Rectal smooth muscle tissue (tissue), 1 donor: ENCODE measurements around the gene CENPU.
A peak's percentile ranks its signal among the peaks of the same experiment; 100 is the strongest.

Experiments
- H3K27ac ChIP-seq: one replicate; pipeline ENCODE4 v1.7.0; 2013; ENCODE audit warnings: low read depth, low read length, inconsistent platforms
- H3K27me3 ChIP-seq: one replicate; pipeline ENCODE4 v1.7.0; 2013; ENCODE audit warnings: low read length; ENCODE audit not compliant: control insufficient read depth, insufficient read depth
- H3K36me3 ChIP-seq: one replicate; pipeline ENCODE4 v1.7.0; 2013; ENCODE audit warnings: low read length; ENCODE audit not compliant: control insufficient read depth, insufficient read depth
- H3K4me1 ChIP-seq: one replicate; pipeline ENCODE4 v1.7.0; 2013; ENCODE audit warnings: low read length; ENCODE audit not compliant: control insufficient read depth, insufficient read depth
- H3K4me3 ChIP-seq: one replicate; pipeline ENCODE4 v1.7.0; 2013; ENCODE audit warnings: low read length
- H3K9ac ChIP-seq: one replicate; pipeline ENCODE4 v1.7.0; 2013; ENCODE audit warnings: low read length

The CENPU gene

DNA sequence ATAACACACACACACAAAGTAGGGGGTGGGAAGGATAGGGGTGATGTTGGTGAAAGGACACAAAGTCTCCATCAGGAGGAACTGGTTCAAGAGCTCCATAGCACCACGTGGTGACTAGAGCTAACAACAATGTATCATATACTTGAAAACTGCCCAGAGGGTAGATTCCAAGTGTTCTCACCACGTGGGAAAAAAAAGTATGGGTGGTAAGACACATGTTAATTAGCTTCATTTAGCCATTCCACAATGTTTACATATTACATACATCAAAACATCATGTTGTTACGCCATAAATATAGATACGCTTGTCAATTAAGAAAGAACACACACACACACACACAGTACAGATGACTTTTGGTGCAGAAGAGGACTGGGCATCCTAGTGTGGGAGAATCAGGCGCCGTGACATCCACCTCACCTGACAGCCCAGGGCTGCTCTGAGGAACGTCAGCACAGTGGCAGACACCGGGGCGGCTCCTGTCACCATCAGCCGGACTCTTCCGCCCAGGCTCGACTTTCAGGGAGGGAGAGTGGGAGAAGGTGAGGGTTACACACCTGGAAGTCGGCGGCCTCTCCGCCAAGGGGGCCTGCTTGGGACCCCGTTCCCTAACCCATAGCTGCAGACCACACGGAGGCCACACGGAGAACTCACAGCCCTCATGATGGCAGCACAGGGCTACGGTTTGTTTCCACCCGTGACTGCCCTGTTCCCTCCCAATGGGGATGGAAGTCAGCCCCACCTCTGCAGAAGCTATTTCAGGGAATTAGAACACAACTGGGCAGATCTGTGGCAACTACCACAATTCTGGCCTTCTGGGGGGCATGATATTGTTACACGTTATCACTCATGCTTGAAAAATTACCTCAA, 31.8 kb upstream of the CENPU start:
- Histone ChIP-seq H3K27ac (no peak overlapping the region), H3K4me1 (peaks cover 7% of the 10 kb centered on the region), H3K9ac (no peak overlapping the region), H3K36me3 (peaks cover 13% of the 10 kb centered on the region), H3K27me3 (no peaks in the 10 kb centered on the region), H3K4me3 (no peak overlapping the region)

DNA sequence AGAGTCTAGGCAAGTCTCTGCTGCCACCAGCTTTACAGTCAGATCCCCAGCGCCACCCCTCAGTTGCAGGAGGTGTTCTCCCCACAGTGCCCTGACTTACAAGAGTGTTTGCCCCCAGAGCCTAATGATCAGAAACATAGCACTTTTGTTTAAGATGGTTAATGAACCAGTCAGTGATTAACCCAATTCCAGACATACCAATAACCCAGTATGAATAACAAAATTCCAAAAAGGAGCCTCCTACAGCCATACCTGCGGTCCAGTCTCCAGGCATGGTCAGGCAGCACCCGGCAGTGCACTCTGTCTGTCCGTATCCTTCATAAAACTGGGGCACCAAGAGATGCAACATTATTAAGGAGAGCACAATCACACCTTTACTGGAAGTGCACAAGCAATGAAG, 30.7 kb upstream of the CENPU start:
- no peaks in the 10 kb centered on the region for H3K27me3 ChIP-seq
- no peak overlapping the region for H3K4me3 ChIP-seq
- H3K4me1 ChIP-seq: peaks cover 7% of the 10 kb centered on the region
- peaks cover 13% of the 10 kb centered on the region for H3K36me3 ChIP-seq
- no peak overlapping the region for H3K9ac ChIP-seq
- H3K27ac ChIP-seq: no peak overlapping the region

DNA sequence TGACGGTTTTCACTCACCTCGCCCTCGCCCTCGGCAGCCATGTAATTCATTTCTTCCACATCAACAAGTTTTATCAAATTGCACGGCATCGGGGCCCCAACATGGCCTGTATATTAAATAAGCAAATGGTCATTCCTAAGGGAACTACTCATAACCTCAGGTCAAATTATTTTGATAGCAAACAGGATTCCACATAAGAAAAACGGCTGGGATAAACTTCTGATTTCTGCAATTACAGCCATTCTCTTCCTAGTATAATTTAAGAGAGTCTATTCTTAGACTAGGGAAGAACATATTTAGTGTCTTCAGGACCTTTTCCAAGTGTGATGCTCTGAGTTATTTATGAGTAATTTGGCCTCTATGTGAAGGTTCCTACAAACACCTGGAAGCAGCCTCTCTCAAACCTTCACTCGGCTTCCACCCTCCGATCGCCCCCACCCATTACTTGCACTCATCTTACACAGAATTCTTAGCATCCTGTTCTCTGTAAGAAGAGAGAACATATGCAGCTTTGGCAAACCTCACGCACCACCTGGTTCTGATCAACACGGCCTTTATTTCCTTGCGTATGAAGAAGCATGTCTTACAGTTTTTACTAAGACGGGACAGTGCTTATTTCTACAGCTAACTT, 29.4 kb upstream of the CENPU start:
- Histone ChIP-seq H3K4me1 (peaks cover 7% of the 10 kb centered on the region), H3K9ac (no peak overlapping the region), H3K4me3 (no peak overlapping the region), H3K36me3 (peaks cover 11% of the 10 kb centered on the region), H3K27me3 (no peaks in the 10 kb centered on the region), H3K27ac (no peak overlapping the region)

DNA sequence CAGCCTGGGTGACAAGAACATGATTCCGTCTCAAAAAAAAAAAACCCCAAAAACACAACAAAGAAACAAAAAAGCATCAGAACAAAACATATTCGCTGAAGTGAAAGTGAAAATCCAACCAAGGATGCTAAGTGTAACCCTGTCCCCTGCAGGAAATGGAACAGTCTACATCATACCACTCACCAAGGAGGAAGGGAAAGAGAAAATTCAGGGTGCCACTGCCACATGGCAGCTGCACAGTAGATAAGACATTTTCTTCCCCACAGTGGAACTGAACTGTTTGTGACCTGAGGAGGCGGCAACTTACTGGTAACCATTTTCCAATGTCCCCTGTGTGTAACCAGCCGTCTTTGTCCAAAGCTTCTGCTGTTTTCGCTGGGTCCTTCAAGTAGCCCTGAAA, 28.2 kb upstream of the CENPU start:
- no peaks in the 10 kb centered on the region for H3K27me3 ChIP-seq
- no peak overlapping the region for H3K9ac ChIP-seq
- H3K4me1 ChIP-seq: peaks cover 7% of the 10 kb centered on the region
- H3K27ac ChIP-seq: no peak overlapping the region
- peaks cover 11% of the 10 kb centered on the region for H3K36me3 ChIP-seq
- H3K4me3 ChIP-seq: no peak overlapping the region

DNA sequence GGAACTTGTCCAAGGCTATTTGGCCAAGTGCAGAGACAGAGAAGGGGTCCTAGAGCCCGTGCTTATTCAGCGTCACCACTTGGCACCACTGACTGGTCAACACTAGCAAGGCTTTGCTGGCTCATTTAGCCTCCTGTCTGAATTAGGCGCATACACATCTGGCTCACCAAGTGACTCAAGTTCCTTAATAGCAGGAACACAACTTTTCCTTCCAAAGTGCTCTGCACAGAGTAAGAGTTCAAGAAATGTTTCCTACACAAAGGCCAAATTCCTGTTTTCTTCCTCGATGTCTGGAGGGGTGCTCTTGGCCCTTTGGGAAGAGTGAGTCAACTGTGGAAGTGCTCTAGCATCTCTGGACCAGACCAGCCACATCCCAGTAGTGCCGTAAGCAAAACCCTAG, 26.8 kb upstream of the CENPU start:
- H3K36me3 ChIP-seq: no peaks in the 10 kb centered on the region

DNA sequence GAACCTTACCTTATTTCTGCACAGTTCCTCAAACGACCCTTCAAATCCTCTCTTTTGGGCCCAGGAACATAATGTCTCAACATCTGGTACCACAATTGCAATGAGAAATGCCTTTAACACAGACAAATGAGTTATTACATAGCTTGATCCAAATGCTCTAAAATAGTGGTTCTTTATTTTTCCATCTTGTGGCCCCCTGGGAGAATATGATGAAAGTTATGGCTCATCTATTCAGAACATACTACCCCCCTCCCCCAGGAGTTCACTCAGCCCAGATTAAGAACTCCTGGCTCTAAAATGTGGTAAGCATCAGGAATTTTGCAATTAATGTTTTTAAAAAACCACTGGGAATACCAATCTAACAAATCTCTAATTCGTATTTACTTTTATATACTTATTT, 23.9 kb upstream of the CENPU start:
- Histone ChIP-seq H3K4me3 (no peak overlapping the region), H3K9ac (no peak overlapping the region), H3K27ac (no peak overlapping the region), H3K27me3 (no peaks in the 10 kb centered on the region), H3K36me3 (no peaks in the 10 kb centered on the region), H3K4me1 (peaks cover 3% of the 10 kb centered on the region)

More for the DNA sequence above, 26.8 kb upstream of the CENPU start:
- H3K9ac ChIP-seq: no peak overlapping the region
- H3K27me3 ChIP-seq: no peaks in the 10 kb centered on the region
- H3K4me1 ChIP-seq: peaks cover 7% of the 10 kb centered on the region
- no peak overlapping the region for H3K4me3 ChIP-seq
- H3K27ac ChIP-seq: no peak overlapping the region

DNA sequence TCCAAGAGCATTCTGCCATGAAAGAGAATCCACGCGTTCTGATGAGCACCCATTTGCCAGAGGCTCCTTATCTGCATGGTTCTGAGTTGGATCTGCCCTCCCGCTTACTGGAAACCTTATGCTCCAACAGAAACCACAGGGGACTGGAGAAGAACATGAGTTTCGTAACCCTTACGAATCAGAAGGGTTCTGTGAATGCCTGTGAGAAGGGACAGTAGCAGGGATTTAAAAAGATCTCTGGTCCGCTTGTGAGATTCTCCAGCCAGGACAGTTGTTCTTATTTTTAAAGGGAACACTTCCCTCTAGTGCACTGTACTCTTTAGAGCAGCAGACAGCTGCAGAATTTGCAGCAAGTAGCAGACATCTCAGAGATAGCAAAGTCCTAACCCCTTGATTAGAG, 22.5 kb upstream of the CENPU start:
- Histone ChIP-seq H3K9ac (no peak overlapping the region), H3K27ac (peak overlapping the region; percentile 10), H3K27me3 (no peaks in the 10 kb centered on the region), H3K4me1 (no peaks in the 10 kb centered on the region), H3K36me3 (no peaks in the 10 kb centered on the region), H3K4me3 (no peak overlapping the region)

DNA sequence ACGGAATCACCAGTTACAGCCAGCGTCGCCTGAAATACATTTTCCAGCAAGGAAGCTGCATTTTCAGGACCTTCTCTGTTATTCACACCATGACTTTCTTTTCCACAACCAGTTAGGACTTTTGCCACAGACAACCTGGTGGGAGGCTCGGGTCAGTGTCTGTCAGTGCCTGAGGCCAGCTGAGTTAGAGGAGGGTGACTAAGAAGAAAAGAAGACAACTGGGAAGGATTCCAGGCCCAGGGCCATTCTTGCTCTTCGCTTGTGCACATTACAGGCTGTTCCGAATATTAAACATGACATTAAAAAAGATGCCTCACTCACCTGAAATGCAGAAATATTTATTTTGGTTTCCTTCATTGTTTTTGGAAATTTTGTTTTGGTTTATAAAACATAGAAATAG, 21.4 kb upstream of the CENPU start:
- H3K9ac ChIP-seq: no peak overlapping the region
- H3K36me3 ChIP-seq: no peaks in the 10 kb centered on the region
- no peaks in the 10 kb centered on the region for H3K4me1 ChIP-seq
- no peak overlapping the region for H3K4me3 ChIP-seq
- H3K27me3 ChIP-seq: no peaks in the 10 kb centered on the region
- H3K27ac ChIP-seq: no peak overlapping the region

DNA sequence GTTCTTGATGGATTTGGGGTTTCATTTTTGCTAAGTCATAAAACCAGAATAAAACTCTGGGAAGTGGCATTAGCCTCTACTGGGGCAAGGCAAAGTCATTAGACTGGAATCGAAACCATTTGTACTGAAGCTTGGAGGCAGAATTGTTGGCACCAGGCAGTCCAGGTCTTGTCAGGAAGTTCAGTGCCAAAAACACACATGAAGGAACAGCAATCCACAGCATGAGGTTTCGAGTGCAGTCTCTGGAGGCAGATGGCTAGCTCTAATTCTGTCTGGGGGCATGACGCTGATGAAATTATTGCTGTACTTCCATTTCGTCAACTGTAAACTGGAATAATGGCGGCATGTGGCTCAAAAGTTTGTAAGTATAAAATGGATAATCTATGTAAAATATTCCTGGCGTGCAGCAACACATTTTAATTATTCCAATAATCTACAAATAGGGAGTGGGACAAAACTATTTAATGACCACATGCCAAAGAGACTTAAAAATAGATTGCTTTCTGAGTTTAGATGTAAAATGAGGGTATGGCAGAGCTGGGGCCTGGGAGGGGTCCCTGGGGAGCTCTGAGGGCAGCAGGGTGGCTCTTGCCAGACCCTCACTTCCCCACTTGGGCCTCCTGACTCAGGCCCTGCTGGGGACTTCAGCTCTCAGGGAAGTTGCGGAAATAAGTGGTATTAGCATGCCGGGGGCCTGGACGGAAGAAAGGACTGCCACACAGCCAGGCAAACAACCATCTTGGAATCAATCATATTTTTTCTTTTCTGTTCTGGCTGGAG, 18.8 kb upstream of the CENPU start:
- H3K27ac ChIP-seq: no peak overlapping the region
- no peak overlapping the region for H3K4me3 ChIP-seq
- H3K27me3 ChIP-seq: no peaks in the 10 kb centered on the region
- no peaks in the 10 kb centered on the region for H3K4me1 ChIP-seq
- no peak overlapping the region for H3K9ac ChIP-seq
- H3K36me3 ChIP-seq: no peaks in the 10 kb centered on the region

DNA sequence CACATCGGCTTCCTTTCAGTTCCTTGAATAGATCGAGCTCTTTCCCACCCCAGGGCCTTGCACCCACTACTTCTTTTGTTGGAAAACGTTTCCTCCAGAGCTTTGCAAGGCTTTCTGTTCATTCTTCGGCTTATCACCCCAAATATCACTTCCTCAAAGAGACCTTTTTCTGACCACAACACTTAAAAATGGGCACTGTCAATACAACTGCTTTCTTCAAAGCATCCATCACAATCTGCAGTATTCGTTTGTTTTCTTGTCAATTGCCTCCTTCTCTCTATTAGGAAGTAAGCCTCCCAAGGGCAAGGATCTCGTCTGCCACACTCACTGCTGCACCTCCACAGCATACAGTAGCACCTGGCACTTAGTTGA, 17.7 kb upstream of the CENPU start:
- Histone ChIP-seq H3K9ac (no peak overlapping the region), H3K4me3 (no peak overlapping the region), H3K27ac (no peak overlapping the region), H3K36me3 (no peaks in the 10 kb centered on the region), H3K4me1 (peaks cover 10% of the 10 kb centered on the region), H3K27me3 (no peaks in the 10 kb centered on the region)

DNA sequence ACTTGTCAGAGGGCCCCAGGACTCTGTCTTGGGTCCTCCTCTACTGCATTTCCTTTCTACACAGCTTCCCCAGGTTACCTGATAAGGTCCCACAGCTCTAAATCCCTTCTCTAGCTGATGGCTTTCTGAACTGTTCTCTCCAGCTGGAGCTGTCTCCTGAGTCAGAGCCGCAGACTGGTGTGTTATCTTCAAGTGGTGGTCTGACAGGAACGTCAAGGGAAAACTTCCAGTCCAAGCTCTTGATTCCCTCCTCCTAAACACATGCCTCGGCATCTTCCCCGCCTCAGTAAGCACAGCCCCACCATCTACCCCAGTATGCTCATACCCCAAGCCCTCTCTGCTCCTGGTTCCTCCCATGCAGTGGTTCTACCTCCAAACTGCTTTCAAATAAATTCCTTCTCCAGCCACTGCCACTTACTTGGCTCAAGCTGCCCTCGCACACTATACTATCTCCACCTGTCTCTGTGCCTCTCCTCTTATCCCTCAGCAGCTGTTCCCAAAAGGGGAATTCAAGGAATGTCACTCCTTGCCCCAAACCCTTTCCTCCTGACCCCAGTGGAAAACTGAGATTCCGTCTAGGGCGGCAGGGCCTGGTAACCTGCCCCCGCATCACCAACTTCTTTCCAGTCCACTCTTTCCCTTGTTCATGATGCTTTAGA, 17.2 kb upstream of the CENPU start:
- Histone ChIP-seq H3K27ac (no peak overlapping the region), H3K9ac (no peak overlapping the region), H3K4me3 (no peak overlapping the region), H3K27me3 (no peaks in the 10 kb centered on the region), H3K36me3 (no peaks in the 10 kb centered on the region), H3K4me1 (peaks cover 14% of the 10 kb centered on the region)

DNA sequence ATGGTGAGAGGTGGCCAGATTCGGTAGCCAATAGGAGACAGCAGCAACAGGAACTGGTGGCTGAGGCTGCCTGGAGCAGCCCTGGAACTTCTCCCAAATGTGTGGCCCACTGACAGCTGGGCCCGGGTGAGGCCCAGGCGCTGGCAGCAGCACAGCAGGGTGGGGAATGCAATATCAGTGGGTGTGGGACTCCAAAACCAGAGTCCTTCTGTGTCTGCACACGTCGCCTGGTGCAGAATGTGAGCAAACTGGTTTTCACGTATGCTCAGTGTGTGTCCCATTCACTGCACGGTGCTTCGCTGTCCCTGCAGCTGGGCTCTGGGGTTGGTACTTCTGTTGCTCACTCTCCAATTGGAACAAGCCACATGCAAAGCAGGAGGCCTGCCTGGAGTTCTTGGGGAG, 14.4 kb upstream of the CENPU start:
- Histone ChIP-seq H3K4me1 (peaks cover 16% of the 10 kb centered on the region), H3K27me3 (no peaks in the 10 kb centered on the region), H3K4me3 (no peak overlapping the region), H3K9ac (no peak overlapping the region), H3K27ac (no peak overlapping the region), H3K36me3 (no peaks in the 10 kb centered on the region)
